ENCODE results near the gene LRFN2. TPM values are rescaled to one million over a fixed set of nuclear protein-coding genes. Genes with fewer than 3 reads are reported as not detected.

The LRFN2 gene
- total RNA-seq, 1 experiment from 2014 or later, result not detected

- Histone ChIP-seq H3K36me3 (no peaks in the 10 kb centered on the region), H3K4me1 (no peaks in the 10 kb centered on the region), H3K27ac (no peak overlapping the region), H3K4me3 (no peak overlapping the region), H3K27me3 (no peaks in the 10 kb centered on the region), H3K9me3 (replicated peaks) (no peaks in the 10 kb centered on the region)
- DNase-seq, result no peak
Measured at GRCh38 chr6:40500227-40500626, 86.9 kb downstream of the LRFN2 start.

DNA sequence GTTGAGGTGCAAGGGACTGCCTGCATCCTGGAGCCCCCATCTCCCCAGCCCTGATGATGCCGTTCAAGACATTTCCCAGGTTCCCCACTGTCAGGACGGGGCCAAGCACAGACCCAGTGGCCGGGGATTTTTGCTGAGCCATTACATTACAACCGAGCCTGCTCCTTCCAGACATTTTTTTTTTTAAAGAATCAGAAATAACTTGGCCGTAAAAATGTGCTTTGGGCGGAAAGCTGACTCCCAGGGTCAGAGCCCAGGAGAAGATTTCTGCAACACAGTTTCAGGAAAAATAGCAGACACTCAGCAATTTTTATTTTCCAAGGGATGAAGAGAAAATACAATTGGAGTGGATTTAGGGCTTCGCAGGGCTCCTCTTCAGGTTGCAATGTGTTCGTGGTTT, 87.9 kb downstream of the LRFN2 start:
- H3K4me1 ChIP-seq, result no peaks in the 10 kb centered on the region
- no peak overlapping the region for H3K27ac ChIP-seq
- no peaks in the 10 kb centered on the region for H3K36me3 ChIP-seq
- H3K4me3 ChIP-seq, result no peak overlapping the region
- no peaks in the 10 kb centered on the region for H3K9me3 ChIP-seq (replicated peaks)
- no peak for DNase-seq
- no peaks in the 10 kb centered on the region for H3K27me3 ChIP-seq

DNA sequence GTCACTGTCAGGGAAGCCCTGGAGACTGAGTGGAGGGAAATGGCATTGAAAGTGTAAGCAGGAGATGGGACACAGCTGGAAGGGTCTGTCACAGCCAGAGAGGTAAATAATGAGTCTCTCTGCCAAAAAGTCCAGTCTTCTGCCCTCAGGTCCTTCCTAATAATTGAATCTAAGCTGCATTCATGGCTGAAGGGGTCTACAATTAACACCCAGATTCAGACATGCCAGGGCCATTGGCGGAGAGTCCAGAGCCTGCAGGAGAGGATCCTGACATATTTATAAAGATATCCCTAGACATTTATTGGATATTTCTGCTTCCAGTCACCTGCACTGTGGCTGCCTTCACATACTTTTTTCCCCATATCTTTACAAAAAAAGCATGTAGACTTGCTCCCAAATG, 89.0 kb downstream of the LRFN2 start:
- Histone ChIP-seq H3K4me1 (no peaks in the 10 kb centered on the region), H3K9me3 (replicated peaks) (no peaks in the 10 kb centered on the region), H3K27ac (no peak overlapping the region), H3K27me3 (no peaks in the 10 kb centered on the region), H3K4me3 (no peak overlapping the region), H3K36me3 (no peaks in the 10 kb centered on the region)
- DNase-seq, result no peak

GRCh38 chr6:40492187-40492586, 95.0 kb downstream of the LRFN2 start:
- Histone ChIP-seq H3K4me1 (no peaks in the 10 kb centered on the region), H3K36me3 (no peaks in the 10 kb centered on the region), H3K9me3 (replicated peaks) (no peaks in the 10 kb centered on the region), H3K27me3 (no peaks in the 10 kb centered on the region), H3K27ac (no peak overlapping the region), H3K4me3 (no peak overlapping the region)
- no peak for DNase-seq

DNA sequence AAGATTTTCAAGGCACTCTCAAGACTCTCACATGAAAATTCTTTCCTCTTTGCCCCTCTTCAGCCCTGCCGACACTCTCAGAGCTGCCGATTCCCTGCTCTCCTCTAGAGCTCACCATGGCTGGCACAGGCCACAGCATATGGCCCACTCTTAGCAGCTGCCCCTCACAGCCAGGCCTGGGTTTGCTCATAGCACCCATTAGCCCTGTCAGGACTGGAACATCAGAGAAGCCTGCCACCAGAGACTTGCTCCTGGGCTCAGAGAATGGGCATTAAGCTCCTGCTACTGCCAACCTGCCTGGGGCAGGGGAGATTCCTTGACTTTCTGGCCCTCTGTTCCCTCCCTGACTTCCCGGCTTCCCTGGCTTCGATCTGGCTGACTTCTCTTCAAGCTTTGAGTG, 96.7 kb downstream of the LRFN2 start:
- no peaks in the 10 kb centered on the region for H3K36me3 ChIP-seq
- H3K27ac ChIP-seq, result no peak overlapping the region
- no peaks in the 10 kb centered on the region for H3K27me3 ChIP-seq
- H3K4me3 ChIP-seq, result no peak overlapping the region
- H3K9me3 ChIP-seq (replicated peaks), result no peaks in the 10 kb centered on the region
- H3K4me1 ChIP-seq, result no peaks in the 10 kb centered on the region
- DNase-seq, result no peak

- H3K36me3 ChIP-seq, result no peaks in the 10 kb centered on the region
- H3K27me3 ChIP-seq, result no peaks in the 10 kb centered on the region
- no peaks in the 10 kb centered on the region for H3K9me3 ChIP-seq (replicated peaks)
- H3K27ac ChIP-seq, result no peak overlapping the region
- no peak overlapping the region for H3K4me3 ChIP-seq
- H3K4me1 ChIP-seq, result no peaks in the 10 kb centered on the region
- no peak for DNase-seq
Measured at GRCh38 chr6:40489798-40490197, 97.4 kb downstream of the LRFN2 start.

DNA sequence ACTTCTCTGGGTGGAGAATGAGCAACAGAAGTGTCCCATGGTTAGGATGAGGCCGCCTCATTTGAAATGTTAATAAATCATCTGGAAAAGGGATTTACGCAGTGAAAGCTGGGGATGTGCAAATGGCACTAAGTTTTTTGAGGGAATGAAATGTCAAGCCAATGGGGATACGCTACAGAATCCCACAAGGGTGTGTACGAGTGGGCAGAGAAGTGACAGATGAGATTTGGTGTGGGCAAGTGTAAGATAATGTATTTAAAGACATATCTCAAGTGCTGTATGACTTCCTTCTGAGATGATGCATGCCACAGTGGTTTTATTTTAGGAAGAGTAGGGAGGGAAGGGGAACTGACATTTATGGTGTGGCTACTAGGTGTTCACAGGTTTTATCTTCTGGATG, 100.6 kb downstream of the LRFN2 start:
- no peak for DNase-seq
- Histone ChIP-seq H3K27ac (no peak overlapping the region), H3K4me3 (no peak overlapping the region), H3K9me3 (replicated peaks) (no peaks in the 10 kb centered on the region), H3K27me3 (no peaks in the 10 kb centered on the region), H3K36me3 (no peaks in the 10 kb centered on the region), H3K4me1 (no peaks in the 10 kb centered on the region)

DNA sequence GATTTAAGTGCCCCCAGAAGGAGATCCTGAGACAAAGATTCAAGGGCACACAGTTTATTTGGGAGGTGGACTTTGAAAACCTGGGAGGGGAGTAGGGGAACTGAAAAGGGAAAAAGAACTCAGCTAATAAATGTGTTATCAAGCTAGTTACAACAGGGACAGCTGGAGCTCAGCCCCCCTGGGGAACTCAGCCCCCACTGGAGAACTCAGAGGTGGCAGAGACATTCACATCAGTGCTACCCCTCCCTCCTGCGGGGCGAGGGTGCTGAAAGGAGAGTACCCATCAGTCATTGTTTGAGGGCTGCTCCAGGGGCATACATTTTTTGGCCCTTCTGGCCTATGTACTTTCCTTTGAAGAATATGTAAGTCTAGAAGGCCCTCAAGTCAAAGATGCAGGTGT, 101.4 kb downstream of the LRFN2 start:
- Histone ChIP-seq H3K27me3 (no peaks in the 10 kb centered on the region), H3K4me1 (no peaks in the 10 kb centered on the region), H3K9me3 (replicated peaks) (no peaks in the 10 kb centered on the region), H3K36me3 (no peaks in the 10 kb centered on the region), H3K27ac (no peak overlapping the region), H3K4me3 (no peak overlapping the region)
- DNase-seq, result no peak

DNA sequence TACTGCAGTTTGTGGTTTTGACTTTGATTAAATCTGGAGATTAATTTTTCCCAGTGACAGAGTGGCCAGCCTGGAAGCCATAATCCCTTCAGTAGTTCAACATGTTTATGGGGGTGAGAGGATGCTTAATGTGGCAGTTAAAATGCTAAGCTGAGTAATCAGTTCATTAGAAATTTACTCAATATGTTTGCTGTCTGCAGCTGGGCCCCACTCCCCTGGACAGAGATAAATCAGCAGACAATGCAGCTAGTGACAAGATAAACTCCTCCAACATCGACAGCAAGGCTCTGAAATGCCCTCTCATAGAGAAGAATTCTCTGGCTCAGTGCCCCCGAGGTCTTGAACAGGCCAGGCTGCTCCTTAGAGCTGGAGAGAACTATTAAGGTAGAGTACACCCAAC, 101.9 kb downstream of the LRFN2 start:
- no peak for DNase-seq
- H3K9me3 ChIP-seq (replicated peaks), result no peaks in the 10 kb centered on the region
- H3K27ac ChIP-seq, result no peak overlapping the region
- H3K36me3 ChIP-seq, result no peaks in the 10 kb centered on the region
- H3K27me3 ChIP-seq, result no peaks in the 10 kb centered on the region
- no peaks in the 10 kb centered on the region for H3K4me1 ChIP-seq
- H3K4me3 ChIP-seq, result no peak overlapping the region

GRCh38 chr6:40484066-40484465, 103.1 kb downstream of the LRFN2 start:
- H3K4me3 ChIP-seq, result no peak overlapping the region
- DNase-seq, result no peak
- H3K9me3 ChIP-seq (replicated peaks), result no peaks in the 10 kb centered on the region
- no peak overlapping the region for H3K27ac ChIP-seq
- no peaks in the 10 kb centered on the region for H3K36me3 ChIP-seq
- no peaks in the 10 kb centered on the region for H3K27me3 ChIP-seq
- no peaks in the 10 kb centered on the region for H3K4me1 ChIP-seq

GRCh38 chr6:40482532-40482931, 104.6 kb downstream of the LRFN2 start:
- no peak overlapping the region for H3K27ac ChIP-seq
- no peaks in the 10 kb centered on the region for H3K4me1 ChIP-seq
- no peaks in the 10 kb centered on the region for H3K36me3 ChIP-seq
- H3K4me3 ChIP-seq, result no peak overlapping the region
- no peak for DNase-seq
- 0 out of 2 replicates have a peak, but pooled peaks cover 6% of the 10 kb centered on the region for H3K27me3 ChIP-seq
- no peaks in the 10 kb centered on the region for H3K9me3 ChIP-seq (replicated peaks)

DNA sequence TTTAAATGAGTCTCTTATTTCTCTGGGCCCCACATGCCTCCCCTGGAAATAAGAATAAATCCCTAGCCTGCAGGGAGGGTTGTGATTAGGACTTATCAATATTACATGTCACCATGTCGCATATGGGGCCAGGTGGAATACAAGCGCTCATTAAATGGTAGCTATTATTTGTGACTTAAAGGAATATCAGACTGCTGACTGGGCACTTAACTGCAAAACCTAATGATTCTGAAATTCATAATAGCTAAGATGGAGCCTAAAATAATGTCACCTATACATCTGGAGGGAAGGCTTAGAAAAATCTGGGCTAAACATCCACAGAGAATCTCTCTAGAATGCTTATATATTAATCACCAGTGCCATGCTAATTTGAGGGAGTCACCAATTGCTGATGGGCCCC, 106.5 kb downstream of the LRFN2 start:
- H3K27ac ChIP-seq, result no peak overlapping the region
- H3K36me3 ChIP-seq, result no peaks in the 10 kb centered on the region
- DNase-seq, result no peak
- H3K4me1 ChIP-seq, result no peaks in the 10 kb centered on the region
- H3K27me3 ChIP-seq, result 0 out of 2 replicates have a peak, but pooled peaks cover 6% of the 10 kb centered on the region
- no peak overlapping the region for H3K4me3 ChIP-seq
- no peaks in the 10 kb centered on the region for H3K9me3 ChIP-seq (replicated peaks)

DNA sequence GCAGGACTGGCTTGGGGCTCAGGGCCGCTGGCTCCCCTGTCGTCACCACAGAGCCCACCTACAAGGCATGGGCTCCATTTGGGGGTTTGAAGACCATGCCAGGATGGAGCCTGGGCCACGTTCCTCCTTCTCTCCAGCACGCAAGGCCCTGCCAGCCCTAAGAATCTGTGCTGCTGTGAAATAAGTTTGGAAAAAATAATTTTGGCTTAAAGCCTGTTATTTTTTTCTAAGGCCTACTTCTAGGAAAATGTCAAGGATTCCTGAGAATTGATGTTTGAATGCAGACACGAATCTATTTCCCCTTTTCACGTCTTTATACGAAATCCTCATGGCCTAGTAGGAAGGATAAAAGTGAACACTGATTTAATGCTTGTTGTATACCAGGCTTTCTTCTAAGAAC, 107.5 kb downstream of the LRFN2 start:
- Histone ChIP-seq H3K27me3 (0 out of 2 replicates have a peak, but pooled peaks cover 6% of the 10 kb centered on the region), H3K27ac (no peak overlapping the region), H3K4me3 (no peak overlapping the region), H3K9me3 (replicated peaks) (no peaks in the 10 kb centered on the region), H3K36me3 (no peaks in the 10 kb centered on the region), H3K4me1 (no peaks in the 10 kb centered on the region)
- no peak for DNase-seq

GRCh38 chr6:40477246-40478126, 109.7 kb downstream of the LRFN2 start:
- peak; percentile 13 to 42 for DNase-seq
- Histone ChIP-seq H3K9me3 (replicated peaks) (no peaks in the 10 kb centered on the region), H3K27ac (no peak overlapping the region), H3K36me3 (no peaks in the 10 kb centered on the region), H3K4me3 (no peak overlapping the region), H3K27me3 (0 out of 2 replicates have a peak, but pooled peaks cover 6% of the 10 kb centered on the region), H3K4me1 (no peaks in the 10 kb centered on the region; the same call in 1 of the 2 replicates)

GRCh38 chr6:40476673-40477072, 110.5 kb downstream of the LRFN2 start:
- Histone ChIP-seq H3K36me3 (no peaks in the 10 kb centered on the region), H3K9me3 (replicated peaks) (no peaks in the 10 kb centered on the region), H3K27me3 (0 out of 2 replicates have a peak, but pooled peaks cover 6% of the 10 kb centered on the region), H3K4me1 (no peaks in the 10 kb centered on the region; the same call in 1 of the 2 replicates), H3K4me3 (no peak overlapping the region), H3K27ac (no peak overlapping the region)
- DNase-seq, result no peak

DNA sequence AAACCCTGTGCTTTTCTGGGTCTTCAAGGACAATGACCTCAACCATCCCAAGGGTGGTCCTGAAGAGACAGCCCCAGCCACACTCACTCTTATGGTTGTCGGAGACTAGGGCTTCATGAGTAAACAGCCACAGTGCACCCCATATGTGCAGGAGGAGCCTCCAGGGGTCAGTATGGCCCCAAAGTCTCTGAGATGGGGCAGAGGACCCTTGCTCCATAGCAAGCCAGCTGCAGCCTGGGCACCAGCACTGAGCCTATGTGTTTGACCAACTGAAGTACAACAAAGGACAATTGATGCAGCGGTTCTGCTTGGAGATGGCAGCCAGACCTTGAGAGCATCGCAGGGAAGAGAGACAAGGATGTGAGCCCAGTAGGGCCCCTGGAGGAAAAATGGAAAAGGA, 112.2 kb downstream of the LRFN2 start:
- DNase-seq, result no peak
- Histone ChIP-seq H3K27ac (no peak overlapping the region), H3K4me1 (no peaks in the 10 kb centered on the region; the same call in 1 of the 2 replicates), H3K36me3 (no peaks in the 10 kb centered on the region), H3K9me3 (replicated peaks) (no peaks in the 10 kb centered on the region), H3K27me3 (0 out of 2 replicates have a peak, but pooled peaks cover 6% of the 10 kb centered on the region), H3K4me3 (no peak overlapping the region)
